HepG2 (cell line): ENCODE results near the gene C14orf119. TPM values are rescaled to one million over a fixed set of nuclear protein-coding genes. Genes with fewer than 3 reads are reported as not detected.
A peak's percentile ranks its signal among the peaks of the same experiment; 100 is the strongest.

Experiments
- ATF1 ChIP-seq: IDR thresholded peaks from 2 replicates; pipeline ENCODE4 v1.6.1; 2016; ENCODE audit warnings: mild to moderate bottlenecking, control low read depth
- CCAR2 ChIP-seq: fragments of 200-400 bp; formaldehyde crosslinking; optimal IDR thresholded peaks from 2 replicates; pipeline ENCODE3; 2018; ENCODE audit warnings: low read depth, mild to moderate bottlenecking, low read length, moderate library complexity
- FOXP1 ChIP-seq, 2 experiments: fragments of 450-650 bp in 1 of 2; IDR thresholded peaks; 2 replicates each; pipeline ENCODE4 v1.6.1; 2017 to 2018; ENCODE audit warnings: antibody characterized with exemption in 1 of 2
- HIVEP1 ChIP-seq: sonication (generic); formaldehyde crosslinking; IDR thresholded peaks from 2 replicates; pipeline ENCODE4 v1.4.0; 2020; ENCODE audit warnings: mild to moderate bottlenecking, missing genetic modification reagents
- KMT2A ChIP-seq: sonication (generic); formaldehyde crosslinking; IDR thresholded peaks from 2 replicates; pipeline ENCODE4 v1.4.0; 2020; ENCODE audit warnings: missing genetic modification reagents
- MATR3 ChIP-seq: sonication (generic); formaldehyde crosslinking; IDR thresholded peaks from 2 replicates; pipeline ENCODE4 v1.4.0; 2020; ENCODE audit warnings: missing genetic modification reagents
- MTERF4 ChIP-seq: sonication (generic); formaldehyde crosslinking; IDR thresholded peaks from 2 replicates; pipeline ENCODE4 v1.8.0; 2023; ENCODE audit warnings: mild to moderate bottlenecking, missing genetic modification reagents
- NFE2 ChIP-seq: sonication (generic); formaldehyde crosslinking; IDR thresholded peaks from 2 replicates; pipeline ENCODE4 v1.4.0; 2020; ENCODE audit warnings: missing genetic modification reagents
- SETDB1 ChIP-seq: sonication (generic); formaldehyde crosslinking; IDR thresholded peaks from 2 replicates; pipeline ENCODE4 v1.5.1; 2020; ENCODE audit warnings: missing genetic modification reagents, mild to moderate bottlenecking, borderline replicate concordance
- TBX3 ChIP-seq: fragments of 450-650 bp; IDR thresholded peaks from 2 replicates; pipeline ENCODE4 v1.6.1; 2017; ENCODE audit warnings: antibody characterized with exemption, mild to moderate bottlenecking, inconsistent platforms, borderline replicate concordance
- ZBTB4 ChIP-seq: sonication (generic); formaldehyde crosslinking; IDR thresholded peaks from 2 replicates; pipeline ENCODE4 v1.4.0; 2020; ENCODE audit warnings: missing genetic modification reagents, mild to moderate bottlenecking, borderline replicate concordance
- ZNF18 ChIP-seq: sonication (generic); formaldehyde crosslinking; IDR thresholded peaks from 2 replicates; pipeline ENCODE4 v1.8.0; 2022; ENCODE audit warnings: mild to moderate bottlenecking, missing genetic modification reagents; ENCODE audit not compliant: insufficient replicate concordance
- ZNF407 ChIP-seq: sonication (generic); formaldehyde crosslinking; IDR thresholded peaks from one replicate; pipeline ENCODE4 v1.5.1; 2020; ENCODE audit warnings: mild to moderate bottlenecking, missing genetic modification reagents; ENCODE audit errors: not compliant biosample characterization
- ZNF7 ChIP-seq: IDR thresholded peaks from 2 replicates; pipeline ENCODE4 v1.6.1; 2016; ENCODE audit warnings: missing biosample characterization, missing genetic modification reagents
- ZNF792 ChIP-seq: IDR thresholded peaks from 2 replicates; pipeline ENCODE4 v1.6.1; 2016
- polyA plus RNA-seq, 8 experiments: library from polyadenylated mRNA; depleted of rRNA in 3 of 8; stranded (reverse) in 7 of 8; unstranded in 1 of 8; fragments of >200 nt; fragmentation: Illumina TruSeq in 4 of 8; extraction: Trizol in 4 of 8; gene quantifications; 2 replicates each; pipeline versions ENCODE4 v1.2.1 to v1.2.3, GENCODE V29; 2011 to 2016; ENCODE audit warnings: low read depth in 4 of 8, missing spikeins in 1 of 8, mixed read lengths in 1 of 8; ENCODE audit not compliant: insufficient read depth in 1 of 8
- total RNA-seq, 5 experiments: library from RNA; depleted of rRNA; stranded (reverse); fragments of >200 nt; fragmentation: Illumina TruSeq; extraction: Trizol; gene quantifications; 2 replicates each; pipeline ENCODE4 v1.2.3, GENCODE V29; 2016; ENCODE audit warnings: low read depth in 1 of 5

Gene C14orf119
- total and polyA plus RNA-seq, 2 of the 13 experiments (the other 11 are each of a cell fraction or from before 2014, with no cell fraction given) = 117 to 206 TPM

- TF ChIP-seq KMT2A (CRISPR knock-in tag) (peak; percentile 61; the same call in 1 of the 2 replicates), ZNF18 (CRISPR knock-in tag) (no peak), TBX3 (no peak), MTERF4 (CRISPR knock-in tag) (no peak; the same call in 1 of the 2 replicates), ATF1 (CRISPR knock-in tag) (no peak), ZNF7 (no peak), MATR3 (no peak), ZNF407 (peak; percentile 17), ZBTB4 (CRISPR knock-in tag) (no peak), FOXP1 (IDR thresholded peaks at IDR 0.05) (no peak), FOXP1 (CRISPR knock-in tag; IDR thresholded peaks at IDR 0.05) (no peak), CCAR2 (peak; percentile 48), SETDB1 (CRISPR knock-in tag) (no peak), NFE2 (no peak), ZNF792 (CRISPR knock-in tag) (peak; percentile 85; the same call in 1 of the 2 replicates), HIVEP1 (no peak)
These were observed 39.0 kb upstream of the C14orf119 start (continued) for GRCh38 chr14:23056145-23056955.
